C4-2B (cell line): ENCODE data around the gene KRTAP13-3.

ENCODE experiments used
- ZFX ChIP-seq: fragments of 450-650 bp; IDR thresholded peaks from 2 replicates; pipeline ENCODE4 v1.6.1; 2017
- TF ChIP-seq, protein P1 (sequence below): fragments of 450-650 bp; conservative IDR thresholded peaks from 2 replicates; pipeline ENCODE4 v1.5.1; 2017; ENCODE audit warnings: mild to moderate bottlenecking

DNA sequence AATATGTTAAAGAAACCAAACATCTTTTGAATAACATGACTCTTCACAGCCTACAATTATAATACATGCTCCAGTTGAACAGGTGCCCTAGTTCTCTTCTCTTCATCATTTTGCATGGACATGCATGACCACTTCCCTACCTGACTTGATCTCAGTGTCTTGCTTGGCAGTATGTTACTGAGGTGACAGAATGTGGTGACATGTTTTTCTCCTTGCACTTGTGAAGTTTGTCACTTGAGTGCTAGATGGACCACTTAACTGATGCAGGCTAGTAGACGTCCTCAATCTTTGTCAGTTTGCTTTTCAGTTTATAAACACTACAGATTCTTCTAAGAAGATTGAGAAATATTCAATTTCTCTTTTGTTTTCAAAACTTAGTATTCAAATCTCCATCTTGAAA is 43.5 kb downstream of the KRTAP13-3 start:
- TF ChIP-seq, protein P1, sequence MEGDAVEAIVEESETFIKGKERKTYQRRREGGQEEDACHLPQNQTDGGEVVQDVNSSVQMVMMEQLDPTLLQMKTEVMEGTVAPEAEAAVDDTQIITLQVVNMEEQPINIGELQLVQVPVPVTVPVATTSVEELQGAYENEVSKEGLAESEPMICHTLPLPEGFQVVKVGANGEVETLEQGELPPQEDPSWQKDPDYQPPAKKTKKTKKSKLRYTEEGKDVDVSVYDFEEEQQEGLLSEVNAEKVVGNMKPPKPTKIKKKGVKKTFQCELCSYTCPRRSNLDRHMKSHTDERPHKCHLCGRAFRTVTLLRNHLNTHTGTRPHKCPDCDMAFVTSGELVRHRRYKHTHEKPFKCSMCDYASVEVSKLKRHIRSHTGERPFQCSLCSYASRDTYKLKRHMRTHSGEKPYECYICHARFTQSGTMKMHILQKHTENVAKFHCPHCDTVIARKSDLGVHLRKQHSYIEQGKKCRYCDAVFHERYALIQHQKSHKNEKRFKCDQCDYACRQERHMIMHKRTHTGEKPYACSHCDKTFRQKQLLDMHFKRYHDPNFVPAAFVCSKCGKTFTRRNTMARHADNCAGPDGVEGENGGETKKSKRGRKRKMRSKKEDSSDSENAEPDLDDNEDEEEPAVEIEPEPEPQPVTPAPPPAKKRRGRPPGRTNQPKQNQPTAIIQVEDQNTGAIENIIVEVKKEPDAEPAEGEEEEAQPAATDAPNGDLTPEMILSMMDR = no peak
- no peak for TF ChIP-seq ZFX
